Neural progenitor cell (in vitro differentiated cells): ENCODE results near the gene CCDC174.

Experiments used
- EZH2phosphoT487 ChIP-seq: fragments of 200-600 bp; sonication (generic); IDR thresholded peaks from 2 replicates; pipeline ENCODE4 v1.6.1; 2017; ENCODE audit warnings: antibody characterized with exemption
- TF ChIP-seq, protein P1 (sequence below): fragments of 200-600 bp; sonication (generic); IDR thresholded peaks from 2 replicates; pipeline ENCODE4 v1.5.1; 2017; ENCODE audit warnings: antibody characterized with exemption, mild to moderate bottlenecking

DNA sequence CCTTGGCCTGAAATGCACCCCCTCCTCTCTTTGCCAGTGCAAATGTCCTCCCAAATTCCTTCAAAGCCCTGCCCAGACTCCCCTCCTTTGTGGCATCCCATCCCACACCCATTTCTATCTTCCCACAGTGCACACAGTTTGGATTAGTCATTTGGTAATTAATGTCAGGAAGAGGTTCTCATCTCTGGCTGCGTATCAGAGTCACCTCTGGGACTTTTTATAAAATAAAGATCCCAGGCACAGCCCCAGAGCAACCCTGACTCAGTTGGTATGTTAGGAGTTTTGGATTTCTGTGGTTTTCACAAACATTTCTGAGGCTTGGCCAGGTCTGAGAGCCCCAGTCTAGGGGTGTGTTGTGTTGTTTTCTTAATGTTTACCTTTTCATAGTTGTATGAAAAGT is 65.0 kb downstream of the CCDC174 start:
- TF ChIP-seq, protein P1, sequence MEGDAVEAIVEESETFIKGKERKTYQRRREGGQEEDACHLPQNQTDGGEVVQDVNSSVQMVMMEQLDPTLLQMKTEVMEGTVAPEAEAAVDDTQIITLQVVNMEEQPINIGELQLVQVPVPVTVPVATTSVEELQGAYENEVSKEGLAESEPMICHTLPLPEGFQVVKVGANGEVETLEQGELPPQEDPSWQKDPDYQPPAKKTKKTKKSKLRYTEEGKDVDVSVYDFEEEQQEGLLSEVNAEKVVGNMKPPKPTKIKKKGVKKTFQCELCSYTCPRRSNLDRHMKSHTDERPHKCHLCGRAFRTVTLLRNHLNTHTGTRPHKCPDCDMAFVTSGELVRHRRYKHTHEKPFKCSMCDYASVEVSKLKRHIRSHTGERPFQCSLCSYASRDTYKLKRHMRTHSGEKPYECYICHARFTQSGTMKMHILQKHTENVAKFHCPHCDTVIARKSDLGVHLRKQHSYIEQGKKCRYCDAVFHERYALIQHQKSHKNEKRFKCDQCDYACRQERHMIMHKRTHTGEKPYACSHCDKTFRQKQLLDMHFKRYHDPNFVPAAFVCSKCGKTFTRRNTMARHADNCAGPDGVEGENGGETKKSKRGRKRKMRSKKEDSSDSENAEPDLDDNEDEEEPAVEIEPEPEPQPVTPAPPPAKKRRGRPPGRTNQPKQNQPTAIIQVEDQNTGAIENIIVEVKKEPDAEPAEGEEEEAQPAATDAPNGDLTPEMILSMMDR = no peak
- TF ChIP-seq EZH2phosphoT487 = no peak
